A549 treated with RU486 at 1 μM for 4 hours (cell line): ENCODE data around the gene RAB25. TPM values are rescaled to one million over a fixed set of nuclear protein-coding genes. Genes with fewer than 3 reads are reported as not detected.

Experiments
- total RNA-seq: library from RNA; stranded (reverse); fragments of 200-300 nt; extraction: Qiagen RNA extraction; gene quantifications from 5 replicates; pipeline ENCODE4 v1.2.3, GENCODE V29; 2022; ENCODE audit warnings: low read depth

Gene RAB25
- 0.24 TPM in 1 of 5 replicates, not detected in the others for total RNA-seq

GRCh38 chr1:156060937-156061636, at the start of gene RAB25:
RAB25 (plus strand) TSS chr1:156061160; CDS start chr1:156061401, 241 bp downstream.

DNA sequence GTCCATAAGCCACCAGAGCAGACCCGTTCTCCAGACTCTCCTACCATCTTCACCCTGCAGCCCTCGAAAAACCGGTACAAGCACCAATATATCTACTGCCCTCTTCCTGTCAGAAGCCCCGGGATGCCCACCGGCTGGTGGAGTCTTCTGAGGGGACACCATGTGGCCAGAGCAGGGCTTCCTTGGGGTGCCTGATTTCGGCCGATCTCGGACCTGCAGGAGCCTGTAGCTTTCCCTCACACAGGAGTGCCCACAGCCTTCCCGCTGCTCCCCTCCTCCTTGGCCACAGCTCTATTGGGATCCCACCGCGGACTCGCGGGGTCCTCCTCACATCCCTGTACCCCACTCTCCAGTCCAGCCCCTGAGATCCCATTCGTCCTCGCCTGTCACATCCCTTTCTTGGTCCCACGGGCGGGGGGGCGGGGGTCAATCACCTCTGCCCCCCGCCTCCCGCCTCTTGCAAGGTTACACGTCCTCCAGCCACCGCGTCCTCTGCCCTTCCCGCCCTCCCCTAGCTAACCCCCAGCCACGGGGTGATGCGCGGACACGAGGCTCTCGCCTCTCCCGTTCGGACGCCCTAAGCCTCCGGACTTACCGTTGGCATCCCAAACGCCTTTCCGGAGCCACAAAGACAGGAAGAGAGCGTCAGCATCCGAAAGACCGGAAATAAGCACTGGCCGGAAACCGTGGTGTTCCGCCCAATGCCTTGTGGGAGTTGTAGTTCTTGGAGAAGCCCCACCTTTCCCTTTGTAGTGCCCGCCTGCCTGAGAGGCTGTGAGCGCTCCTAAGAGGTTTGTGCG, 40.5 kb upstream of the RAB25 start, which contains the start of gene SSR2:
SSR2 (minus strand) TSS at position 659 of the 800 bp plus-strand sequence. CDS start 784 bp downstream, outside the sequence.

GRCh38 chr1:156053768-156054499, 7.0 kb upstream of the RAB25 start, which contains the start of gene UBQLN4:
UBQLN4 (minus strand) TSS chr1:156053798; CDS start chr1:156053701, 97 bp downstream.

GRCh38 chr1:156054500-156055280, 6.3 kb upstream of the RAB25 start, which contains the start of gene LAMTOR2:
LAMTOR2 (plus strand) TSS chr1:156054782; CDS start chr1:156054890, 108 bp downstream.

GRCh38 chr1:156082309-156083091, 21.5 kb downstream of the RAB25 start, which contains the start of gene MEX3A:
MEX3A (minus strand) TSS chr1:156082465; CDS start chr1:156081998, 467 bp downstream.

GRCh38 chr1:156114101-156114918, 53.4 kb downstream of the RAB25 start, which contains the start of gene LMNA:
LMNA (plus strand) TSS chr1:156114711; CDS start chr1:156114919, 208 bp downstream.

Other genes starting within 250 kb of the RAB25 start
- gene GON4L, start 203.9 kb upstream of the RAB25 start, total RNA-seq = 14.0 to 15.3 TPM (median 14.6 TPM) in 5 replicates
- gene SYT11, start 201.6 kb upstream of the RAB25 start, total RNA-seq = 0.82 to 1.3 TPM (median 1.1 TPM) in 5 replicates
- 23.9 to 30.3 TPM (median 25.2 TPM) in 5 replicates for gene RIT1, start 149.8 kb upstream of the RAB25 start, total RNA-seq
- gene KHDC4, start 126.7 kb upstream of the RAB25 start, total RNA-seq = 20.1 to 27.3 TPM (median 24.9 TPM) in 5 replicates
- gene RXFP4, start 119.5 kb upstream of the RAB25 start, total RNA-seq = not detected in 5 replicates
- gene ARHGEF2, start 82.6 kb upstream of the RAB25 start, total RNA-seq = 33.7 to 41.6 TPM (median 38.3 TPM) in 5 replicates
- gene SSR2, start 40.2 kb upstream of the RAB25 start, total RNA-seq = 262 to 286 TPM (median 273 TPM) in 5 replicates
- 34.5 to 44.2 TPM (median 40.3 TPM) in 5 replicates for gene UBQLN4, start 7.4 kb upstream of the RAB25 start, total RNA-seq
- gene LAMTOR2, start 6.4 kb upstream of the RAB25 start, total RNA-seq = 155 to 174 TPM (median 157 TPM) in 5 replicates
- 1.2 to 3.2 TPM (median 2.3 TPM) in 5 replicates for gene MEX3A, start 21.3 kb downstream of the RAB25 start, total RNA-seq
- 580 to 740 TPM (median 720 TPM) in 5 replicates for gene LMNA, start 53.6 kb downstream of the RAB25 start, total RNA-seq
- gene SEMA4A, start 92.4 kb downstream of the RAB25 start, total RNA-seq = 0.17 to 0.53 TPM (median 0.44 TPM) in 5 replicates
- 25.2 to 30.7 TPM (median 26.8 TPM) in 5 replicates for gene SLC25A44, start 132.9 kb downstream of the RAB25 start, total RNA-seq
- 58.3 to 67.8 TPM (median 60.6 TPM) in 5 replicates for gene PMF1, start 151.8 kb downstream of the RAB25 start, total RNA-seq
- gene BGLAP, start 181.0 kb downstream of the RAB25 start, total RNA-seq = 0.66 TPM in 1 of 5 replicates, not detected in the others
- gene PAQR6, start 186.9 kb downstream of the RAB25 start, total RNA-seq = 2.2 to 5.0 TPM (median 3.6 TPM) in 5 replicates
- gene SMG5, start 221.7 kb downstream of the RAB25 start, total RNA-seq = 39.9 to 48.9 TPM (median 46.9 TPM) in 5 replicates
- gene TMEM79, start 223.2 kb downstream of the RAB25 start, total RNA-seq = 5.3 to 8.9 TPM (median 7.7 TPM) in 5 replicates
- gene GLMP, start 234.5 kb downstream of the RAB25 start, total RNA-seq = 33.5 to 50.4 TPM (median 43.5 TPM) in 5 replicates
- gene VHLL, start 238.1 kb downstream of the RAB25 start, total RNA-seq = not detected in 5 replicates